ENCODE results near the gene FRMD3. TPM values are rescaled to one million over a fixed set of nuclear protein-coding genes. Genes with fewer than 3 reads are reported as not detected.

The FRMD3 gene
- total and polyA plus RNA-seq, 2 donors (not counting 3 experiments of a cell fraction or from before 2014, with no cell fraction given) = 3.0 to 6.1 TPM

- no peak for FAIRE-seq
- H3K9me1 ChIP-seq (replicated peaks; ENCODE audit: control insufficient read depth, extremely low read depth, insufficient read depth, low read length) = no peaks in the 10 kb centered on the region
- TF ChIP-seq, protein P1, sequence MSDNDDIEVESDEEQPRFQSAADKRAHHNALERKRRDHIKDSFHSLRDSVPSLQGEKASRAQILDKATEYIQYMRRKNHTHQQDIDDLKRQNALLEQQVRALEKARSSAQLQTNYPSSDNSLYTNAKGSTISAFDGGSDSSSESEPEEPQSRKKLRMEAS (IDR thresholded peaks at IDR 0.05; ENCODE audit: insufficient read depth, insufficient read length) = no peak
- no peak for TF ChIP-seq POLR2A (IDR thresholded peaks at IDR 0.05; ENCODE audit: low read depth, low read length)
- TF ChIP-seq MYC (IDR thresholded peaks at IDR 0.05; ENCODE audit: low read depth, low read length) = no peak
- no peak for TF ChIP-seq FOS (IDR thresholded peaks at IDR 0.05; ENCODE audit: borderline replicate concordance, insufficient read depth, low read length)
- TF ChIP-seq POLR2AphosphoS5 (IDR thresholded peaks at IDR 0.05; ENCODE audit: insufficient read depth, low read depth, low read length) = no peak
- TF ChIP-seq GATA2 (IDR thresholded peaks at IDR 0.05; ENCODE audit: insufficient read depth, insufficient read length, low read depth, low read length) = no peak
- no peak for TF ChIP-seq EZH2 (IDR thresholded peaks at IDR 0.05; ENCODE audit: borderline replicate concordance, low read depth, low read length, severe bottlenecking)
- no peak overlapping the region for H2AFZ ChIP-seq (ENCODE audit: low read depth, low read length)
- no peak overlapping the region for H3K27ac ChIP-seq (ENCODE audit: insufficient read depth, low read depth, low read length)
- no peaks in the 10 kb centered on the region for H3K27me3 ChIP-seq (ENCODE audit: control insufficient read depth in 2 of 2, insufficient read depth in 2 of 2, low read length in 2 of 2)
- peaks cover 6% of the 10 kb centered on the region for H3K4me1 ChIP-seq (ENCODE audit: control insufficient read depth, extremely low read depth, insufficient read depth, low read length)
- intact Hi-C loops (cut with micrococcal nuclease) = no loop called here
- H4K20me1 ChIP-seq (replicated peaks; ENCODE audit: control insufficient read depth, extremely low read depth, insufficient read depth, low read length) = no peaks in the 10 kb centered on the region
- BruUV-seq (replicated peaks) = no TSS peak
- no peak overlapping the region for H3K4me3 ChIP-seq (replicated peaks in 1 of 3; ENCODE audit: insufficient read depth in 1 of 3, low read depth in 1 of 3, low read length in 3 of 3)
- H3K9me3 ChIP-seq (replicated peaks; ENCODE audit: control insufficient read depth, insufficient read depth, low read length) = no peaks in the 10 kb centered on the region
- CTCF ChIA-PET = interaction anchor here (1.1 kb wide), 1 partner anchor 14 kb away, joined by 3 read pairs; no protein-coding TSS in a partner anchor
- DNase-seq (ENCODE audit: low read depth, low spot score) = no peak
- H3K9ac ChIP-seq (replicated peaks; ENCODE audit: extremely low read depth, insufficient read depth, low read length) = no peak overlapping the region
- POLR2A ChIA-PET = no interaction called here
- H3K4me2 ChIP-seq (ENCODE audit: insufficient read depth, low read length) = no peak overlapping the region
- H3K36me3 ChIP-seq (ENCODE audit: control insufficient read depth in 2 of 2, extremely low read depth in 1 of 2, insufficient read depth in 2 of 2, low read length in 2 of 2) = no peaks in the 10 kb centered on the region
- dilution Hi-C loops (cut with MboI; ENCODE audit: extremely low pct_ligation_motif_present, low sequenced_read_pairs) = no loop called here
- no peaks in the 10 kb centered on the region for H3K79me2 ChIP-seq (ENCODE audit: control insufficient read depth, insufficient read depth, low read length)
Observed at GRCh38 chr9:83569326-83569725, 31.1 kb upstream of the FRMD3 start.

GRCh38 chr9:83563360-83563759, 25.2 kb upstream of the FRMD3 start:
- H3K36me3 ChIP-seq (ENCODE audit: control insufficient read depth in 2 of 2, extremely low read depth in 1 of 2, insufficient read depth in 2 of 2, low read length in 2 of 2) = no peaks in the 10 kb centered on the region
- no peak overlapping the region for H3K27ac ChIP-seq (ENCODE audit: insufficient read depth, low read depth, low read length)
- dilution Hi-C loops (cut with MboI; ENCODE audit: extremely low pct_ligation_motif_present, low sequenced_read_pairs) (no loop called here), intact Hi-C loops (cut with micrococcal nuclease) (no loop called here)
- TF ChIP-seq GATA2 (IDR thresholded peaks at IDR 0.05; ENCODE audit: insufficient read depth, insufficient read length, low read depth, low read length) (no peak), EZH2 (IDR thresholded peaks at IDR 0.05; ENCODE audit: borderline replicate concordance, low read depth, low read length, severe bottlenecking) (no peak), MYC (IDR thresholded peaks at IDR 0.05; ENCODE audit: low read depth, low read length) (no peak), POLR2A (IDR thresholded peaks at IDR 0.05; ENCODE audit: low read depth, low read length) (no peak), FOS (IDR thresholded peaks at IDR 0.05; ENCODE audit: borderline replicate concordance, insufficient read depth, low read length) (no peak), JUN (IDR thresholded peaks at IDR 0.05; ENCODE audit: borderline replicate concordance, insufficient read depth, insufficient read length, low read depth) (no peak), POLR2AphosphoS5 (IDR thresholded peaks at IDR 0.05; ENCODE audit: insufficient read depth, low read depth, low read length) (no peak)
- TF ChIP-seq, protein P2, sequence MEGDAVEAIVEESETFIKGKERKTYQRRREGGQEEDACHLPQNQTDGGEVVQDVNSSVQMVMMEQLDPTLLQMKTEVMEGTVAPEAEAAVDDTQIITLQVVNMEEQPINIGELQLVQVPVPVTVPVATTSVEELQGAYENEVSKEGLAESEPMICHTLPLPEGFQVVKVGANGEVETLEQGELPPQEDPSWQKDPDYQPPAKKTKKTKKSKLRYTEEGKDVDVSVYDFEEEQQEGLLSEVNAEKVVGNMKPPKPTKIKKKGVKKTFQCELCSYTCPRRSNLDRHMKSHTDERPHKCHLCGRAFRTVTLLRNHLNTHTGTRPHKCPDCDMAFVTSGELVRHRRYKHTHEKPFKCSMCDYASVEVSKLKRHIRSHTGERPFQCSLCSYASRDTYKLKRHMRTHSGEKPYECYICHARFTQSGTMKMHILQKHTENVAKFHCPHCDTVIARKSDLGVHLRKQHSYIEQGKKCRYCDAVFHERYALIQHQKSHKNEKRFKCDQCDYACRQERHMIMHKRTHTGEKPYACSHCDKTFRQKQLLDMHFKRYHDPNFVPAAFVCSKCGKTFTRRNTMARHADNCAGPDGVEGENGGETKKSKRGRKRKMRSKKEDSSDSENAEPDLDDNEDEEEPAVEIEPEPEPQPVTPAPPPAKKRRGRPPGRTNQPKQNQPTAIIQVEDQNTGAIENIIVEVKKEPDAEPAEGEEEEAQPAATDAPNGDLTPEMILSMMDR (IDR thresholded peaks at IDR 0.05; ENCODE audit: extremely low read depth in 1 of 2, insufficient read depth in 1 of 2, low read depth in 1 of 2, low read length in 2 of 2) = no peak
- TF ChIP-seq, protein P1 (IDR thresholded peaks at IDR 0.05; ENCODE audit: insufficient read depth, insufficient read length) = no peak
- H3K9ac ChIP-seq (replicated peaks; ENCODE audit: extremely low read depth, insufficient read depth, low read length) = no peak overlapping the region
- H4K20me1 ChIP-seq (replicated peaks; ENCODE audit: control insufficient read depth, extremely low read depth, insufficient read depth, low read length) = no peaks in the 10 kb centered on the region
- FAIRE-seq = no peak
- CTCF ChIA-PET = interaction anchor here (0.7 to 2.2 kb wide), 2 partner anchors 19 to 1034 kb away, joined by 7 to 9 read pairs; no protein-coding TSS in a partner anchor
- BruUV-seq (replicated peaks) = no TSS peak
- H3K4me3 ChIP-seq (replicated peaks in 1 of 3; ENCODE audit: insufficient read depth in 1 of 3, low read depth in 1 of 3, low read length in 3 of 3) = no peak overlapping the region
- H3K4me1 ChIP-seq (ENCODE audit: control insufficient read depth, extremely low read depth, insufficient read depth, low read length) = no peaks in the 10 kb centered on the region
- no peak overlapping the region for H2AFZ ChIP-seq (ENCODE audit: low read depth, low read length)
- no peaks in the 10 kb centered on the region for H3K79me2 ChIP-seq (ENCODE audit: control insufficient read depth, insufficient read depth, low read length)
- POLR2A ChIA-PET = no interaction called here
- DNase-seq (ENCODE audit: low read depth, low spot score) = no peak
- no peaks in the 10 kb centered on the region for H3K27me3 ChIP-seq (ENCODE audit: control insufficient read depth in 2 of 2, insufficient read depth in 2 of 2, low read length in 2 of 2)
- H3K9me3 ChIP-seq (replicated peaks; ENCODE audit: control insufficient read depth, insufficient read depth, low read length) = no peaks in the 10 kb centered on the region
- no peak overlapping the region for H3K4me2 ChIP-seq (ENCODE audit: insufficient read depth, low read length)
- no peaks in the 10 kb centered on the region for H3K9me1 ChIP-seq (replicated peaks; ENCODE audit: control insufficient read depth, extremely low read depth, insufficient read depth, low read length)

Data from endothelial cell of umbilical vein (primary cell).